ENCODE data around the gene COA3.

Gene COA3

GRCh38 chr17:42798011-42798382 lies 507 bp downstream of the COA3 start:
- H3K4me2 ChIP-seq (ENCODE audit: low read depth, low read length, poor library complexity, severe bottlenecking), result peak overlapping the region; percentile 76
- H2AFZ ChIP-seq (ENCODE audit: low read depth, low read length, severe bottlenecking), result peak overlapping the region; percentile 85
- no peak for TF ChIP-seq CTCF (IDR thresholded peaks at IDR 0.05; ENCODE audit: insufficient read depth, low read length, poor library complexity, severe bottlenecking)
- no peak for TF ChIP-seq EZH2phosphoT487 (conservative IDR thresholded peaks at IDR 0.05; ENCODE audit: low read length)
- no peaks in the 10 kb centered on the region for H3K9me3 ChIP-seq (ENCODE audit: insufficient read depth, low read length)
- H4K20me1 ChIP-seq (ENCODE audit: low read depth, low read length), result no peaks in the 10 kb centered on the region
- H3K79me2 ChIP-seq (ENCODE audit: insufficient read depth, low read length), result no peaks in the 10 kb centered on the region
- no peaks in the 10 kb centered on the region for H3K9me2 ChIP-seq (replicated peaks; ENCODE audit: insufficient read depth, low read length)
- H3K9ac ChIP-seq (ENCODE audit: low read length), result peak overlapping the region; percentile 57
- peak overlapping the region; percentile 60 for H3K4me3 ChIP-seq (ENCODE audit: insufficient read depth, low read length, poor library complexity, severe bottlenecking)
- H3K36me3 ChIP-seq (ENCODE audit: low read length), result no peaks in the 10 kb centered on the region
- H3K27me3 ChIP-seq (ENCODE audit: low read length), result no peaks in the 10 kb centered on the region
- H3F3A ChIP-seq (ENCODE audit: insufficient read depth), result no peaks in the 10 kb centered on the region
- H3K27ac ChIP-seq (ENCODE audit: low read depth, low read length), result no peak overlapping the region

- peak overlapping the region; percentile 60 for H3K4me3 ChIP-seq (ENCODE audit: insufficient read depth, low read length, poor library complexity, severe bottlenecking)
- H3K27me3 ChIP-seq (ENCODE audit: low read length), result no peaks in the 10 kb centered on the region
- no peaks in the 10 kb centered on the region for H3K9me2 ChIP-seq (replicated peaks; ENCODE audit: insufficient read depth, low read length)
- no peaks in the 10 kb centered on the region for H3K79me2 ChIP-seq (ENCODE audit: insufficient read depth, low read length)
- H2AFZ ChIP-seq (ENCODE audit: low read depth, low read length, severe bottlenecking), result no peak overlapping the region
- TF ChIP-seq CTCF (IDR thresholded peaks at IDR 0.05; ENCODE audit: insufficient read depth, low read length, poor library complexity, severe bottlenecking), result no peak
- TF ChIP-seq EZH2phosphoT487 (conservative IDR thresholded peaks at IDR 0.05; ENCODE audit: low read length), result no peak
- no peaks in the 10 kb centered on the region for H3K9me3 ChIP-seq (ENCODE audit: insufficient read depth, low read length)
- H3F3A ChIP-seq (ENCODE audit: insufficient read depth), result no peaks in the 10 kb centered on the region
- peak overlapping the region; percentile 57 for H3K9ac ChIP-seq (ENCODE audit: low read length)
- no peaks in the 10 kb centered on the region for H4K20me1 ChIP-seq (ENCODE audit: low read depth, low read length)
- peak overlapping the region; percentile 76 for H3K4me2 ChIP-seq (ENCODE audit: low read depth, low read length, poor library complexity, severe bottlenecking)
- H3K27ac ChIP-seq (ENCODE audit: low read depth, low read length), result no peak overlapping the region
- H3K36me3 ChIP-seq (ENCODE audit: low read length), result no peaks in the 10 kb centered on the region
Observed at GRCh38 chr17:42797067-42798007, 1.2 kb downstream of the COA3 start.

- H2AFZ ChIP-seq (ENCODE audit: low read depth, low read length, severe bottlenecking), result no peak overlapping the region
- no peaks in the 10 kb centered on the region for H3K79me2 ChIP-seq (ENCODE audit: insufficient read depth, low read length)
- H3K9me3 ChIP-seq (ENCODE audit: insufficient read depth, low read length), result no peaks in the 10 kb centered on the region
- H3K4me3 ChIP-seq (ENCODE audit: insufficient read depth, low read length, poor library complexity, severe bottlenecking), result no peak overlapping the region
- no peaks in the 10 kb centered on the region for H3K36me3 ChIP-seq (ENCODE audit: low read length)
- H4K20me1 ChIP-seq (ENCODE audit: low read depth, low read length), result no peaks in the 10 kb centered on the region
- H3K4me2 ChIP-seq (ENCODE audit: low read depth, low read length, poor library complexity, severe bottlenecking), result no peak overlapping the region
- TF ChIP-seq EZH2phosphoT487 (conservative IDR thresholded peaks at IDR 0.05; ENCODE audit: low read length) (no peak), CTCF (IDR thresholded peaks at IDR 0.05; ENCODE audit: insufficient read depth, low read length, poor library complexity, severe bottlenecking) (no peak)
- no peaks in the 10 kb centered on the region for H3K9me2 ChIP-seq (replicated peaks; ENCODE audit: insufficient read depth, low read length)
- H3K9ac ChIP-seq (ENCODE audit: low read length), result no peak overlapping the region
- H3K27me3 ChIP-seq (ENCODE audit: low read length), result no peaks in the 10 kb centered on the region
- no peak overlapping the region for H3K27ac ChIP-seq (ENCODE audit: low read depth, low read length)
- no peaks in the 10 kb centered on the region for H3F3A ChIP-seq (ENCODE audit: insufficient read depth)
Observed at GRCh38 chr17:42796066-42796758, 2.3 kb downstream of the COA3 start.

Data from SU-DHL-6 (cell line).